ENCODE results near the gene MAB21L3. TPM values are rescaled to one million over a fixed set of nuclear protein-coding genes. Genes with fewer than 3 reads are reported as not detected.
A peak's percentile ranks its signal among the peaks of the same experiment; 100 is the strongest.

Gene MAB21L3
- total and polyA plus RNA-seq, 7 donors = under 0.01 to 2.3 (median 1.1) TPM; not detected in 2

DNA sequence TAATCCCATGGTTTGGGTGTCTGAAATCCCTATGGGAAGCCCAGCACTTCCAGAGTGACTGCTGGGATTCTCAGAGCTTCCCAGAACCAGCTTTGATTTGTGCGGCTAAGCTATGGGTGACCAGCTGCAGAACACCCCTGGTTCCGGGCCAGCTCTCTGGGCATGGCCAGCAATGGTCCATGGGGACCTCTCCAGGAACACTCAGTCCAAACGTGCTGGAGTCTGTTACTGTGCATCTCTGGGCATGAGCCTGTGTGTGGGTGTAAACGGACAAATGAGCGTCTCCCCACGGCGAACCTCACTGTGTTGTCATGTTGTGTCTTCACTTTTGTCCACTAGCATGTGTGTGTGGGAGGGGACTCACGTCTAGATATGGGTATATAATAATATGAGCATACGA lies 54.4 kb downstream of the MAB21L3 start:
- Histone ChIP-seq H3K4me1 (peaks cover 0 to 24% (median 16%) of the 10 kb centered on the region in 4 donors), H3K4me3 (no peak overlapping the region), H3K9me3 (no peaks in the 10 kb centered on the region), H3K36me3 (no peaks in the 10 kb centered on the region), H3K27me3 (no peaks in the 10 kb centered on the region), H3K27ac (peak overlapping the region in 3 of 4 donors; percentile 33 to 66 (median 56))
- intact Hi-C loops (cut with DNase I) = loop anchor here (10.0 kb wide), 1 partner anchor 209 kb away; the partner anchor contains the start of gene ATP1A1
- 87 to 91% methylated on average over 9 of the region's 9 CpGs for WGBS, 2 donors
- no peak for DNase-seq
- TF ChIP-seq POLR2A (IDR thresholded peaks at IDR 0.05) (no peak), POLR2AphosphoS5 (IDR thresholded peaks at IDR 0.05) (peak in 1 of 4 donors; percentile 6), EP300 (IDR thresholded peaks at IDR 0.05) (no peak)

- Histone ChIP-seq H3K36me3 (no peaks in the 10 kb centered on the region), H3K27me3 (no peaks in the 10 kb centered on the region), H3K27ac (no peak overlapping the region), H3K4me1 (peaks cover 0 to 24% (median 16%) of the 10 kb centered on the region in 4 donors), H3K4me3 (no peak overlapping the region), H3K9me3 (no peaks in the 10 kb centered on the region)
- WGBS, 2 donors = 79% methylated on average over 6 of the region's 6 CpGs
- no peak for TF ChIP-seq EP300 (IDR thresholded peaks at IDR 0.05)
- TF ChIP-seq POLR2A (IDR thresholded peaks at IDR 0.05) = no peak
- TF ChIP-seq POLR2AphosphoS5 (IDR thresholded peaks at IDR 0.05) = no peak
- no peak for TF ChIP-seq CTCF (IDR thresholded peaks at IDR 0.05)
- intact Hi-C loops (cut with DNase I) = loop anchor here (10.0 kb wide), 1 partner anchor 209 kb away; the partner anchor contains the start of gene ATP1A1
- no peak for DNase-seq
Measured at GRCh38 chr1:116166011-116166571, 54.9 kb downstream of the MAB21L3 start.

DNA sequence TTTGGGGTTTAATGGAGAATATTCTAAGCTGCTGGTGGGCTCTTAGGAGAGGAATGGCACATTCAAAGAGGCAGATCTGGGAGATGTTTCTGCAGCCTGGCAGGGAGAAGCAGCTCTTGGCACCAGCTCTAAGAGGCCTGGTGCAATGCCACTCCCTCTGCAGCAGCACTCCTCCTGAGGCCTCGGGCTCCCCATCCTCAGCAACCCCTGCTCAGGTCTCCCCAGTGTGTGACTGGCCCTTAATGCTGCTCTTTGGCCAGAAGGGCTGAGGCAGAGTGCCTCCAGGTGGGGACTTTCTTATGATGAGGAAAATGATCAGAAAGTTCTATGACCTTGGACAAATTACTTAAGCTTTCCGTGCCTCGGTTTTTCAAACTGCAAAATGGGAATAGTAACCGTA lies 55.5 kb downstream of the MAB21L3 start:
- intact Hi-C loops (cut with DNase I) = loop anchor here (10.0 kb wide), 1 partner anchor 208 kb away; the partner anchor contains the start of gene ATP1A1
- Histone ChIP-seq H3K4me1 (peaks cover 0 to 24% (median 16%) of the 10 kb centered on the region in 4 donors), H3K9me3 (no peaks in the 10 kb centered on the region), H3K27ac (no peak overlapping the region), H3K4me3 (no peak overlapping the region), H3K27me3 (no peaks in the 10 kb centered on the region), H3K36me3 (no peaks in the 10 kb centered on the region)
- DNase-seq = no peak
- TF ChIP-seq EP300 (IDR thresholded peaks at IDR 0.05) (no peak), POLR2AphosphoS5 (IDR thresholded peaks at IDR 0.05) (no peak), POLR2A (IDR thresholded peaks at IDR 0.05) (no peak), CTCF (IDR thresholded peaks at IDR 0.05) (no peak)
- WGBS, 2 donors = 63 to 84% methylated on average over 4 of the region's 4 CpGs

- H3K4me3 ChIP-seq = peak overlapping the region; percentile 54 to 82 (median 68)
- no peaks in the 10 kb centered on the region for H3K36me3 ChIP-seq
- H3K4me1 ChIP-seq = peaks cover 0 to 24% (median 16%) of the 10 kb centered on the region in 4 donors
- DNase-seq = no peak
- no peaks in the 10 kb centered on the region for H3K27me3 ChIP-seq
- no peaks in the 10 kb centered on the region for H3K9me3 ChIP-seq
- intact Hi-C loops (cut with DNase I) = loop anchor here (2.0 to 10.0 kb wide), 2 partner anchors 15 to 207 kb away; partner anchors contain the start of gene ATP1A1
- TF ChIP-seq POLR2A (IDR thresholded peaks at IDR 0.05) (no peak), POLR2AphosphoS5 (IDR thresholded peaks at IDR 0.05) (no peak), CTCF (IDR thresholded peaks at IDR 0.05) (no peak), EP300 (IDR thresholded peaks at IDR 0.05) (no peak)
- H3K27ac ChIP-seq = peak overlapping the region; percentile 54 to 66 (median 60)
- WGBS, 2 donors = 27 to 30% methylated on average over 35 of the region's 35 CpGs
Measured at GRCh38 chr1:116167625-116168276, 56.6 kb downstream of the MAB21L3 start.
